Liver (tissue), 3 donors: ENCODE data around the gene PIEZO2.

ENCODE experiments used
- EGR1 ChIP-seq, 2 donors: IDR thresholded peaks; 2 replicates each; pipeline ENCODE4 v1.6.1; 2016 to 2018; ENCODE audit warnings: antibody characterized with exemption in 2 of 2, low read depth in 2 of 2
- GABPA ChIP-seq, 2 donors: IDR thresholded peaks in 1 of 2; conservative IDR thresholded peaks in 1 of 2; 2 replicates each; pipeline ENCODE4 v1.6.1; 2016; ENCODE audit warnings: antibody characterized with exemption in 2 of 2, mild to moderate bottlenecking in 1 of 2, moderate library complexity in 1 of 2
- RAD21 ChIP-seq, 2 donors: IDR thresholded peaks; 2 replicates each; pipeline ENCODE4 v1.6.1; 2016; ENCODE audit warnings: antibody characterized with exemption in 2 of 2, mild to moderate bottlenecking in 2 of 2
- SP1 ChIP-seq: IDR thresholded peaks from 2 replicates; pipeline ENCODE4 v1.6.1; 2018; ENCODE audit warnings: antibody characterized with exemption, mild to moderate bottlenecking
- TAF1 ChIP-seq: conservative IDR thresholded peaks from 2 replicates; pipeline ENCODE4 v1.6.1; 2016; ENCODE audit warnings: antibody characterized with exemption, mild to moderate bottlenecking
- TF ChIP-seq, protein P1 (sequence below): fragments of 150-350 bp; IDR thresholded peaks from 2 replicates; pipeline ENCODE4 v1.5.1; 2017; ENCODE audit warnings: improper control_type of control experiment, low read depth, low read length; ENCODE audit not compliant: missing input control
- TF ChIP-seq, protein P2 (sequence below): IDR thresholded peaks from 2 replicates; pipeline ENCODE4 v1.6.1; 2016; ENCODE audit warnings: antibody characterized with exemption
- TF ChIP-seq, protein P3 (sequence below): IDR thresholded peaks from 2 replicates; pipeline ENCODE4 v1.6.1; 2016; ENCODE audit warnings: antibody characterized with exemption
- TF ChIP-seq, protein P4 (sequence below): IDR thresholded peaks from 2 replicates; pipeline ENCODE4 v1.6.1; 2016; ENCODE audit warnings: antibody characterized with exemption, mild to moderate bottlenecking
- donor health status: healthy.
- donor health status: healthy.

DNA sequence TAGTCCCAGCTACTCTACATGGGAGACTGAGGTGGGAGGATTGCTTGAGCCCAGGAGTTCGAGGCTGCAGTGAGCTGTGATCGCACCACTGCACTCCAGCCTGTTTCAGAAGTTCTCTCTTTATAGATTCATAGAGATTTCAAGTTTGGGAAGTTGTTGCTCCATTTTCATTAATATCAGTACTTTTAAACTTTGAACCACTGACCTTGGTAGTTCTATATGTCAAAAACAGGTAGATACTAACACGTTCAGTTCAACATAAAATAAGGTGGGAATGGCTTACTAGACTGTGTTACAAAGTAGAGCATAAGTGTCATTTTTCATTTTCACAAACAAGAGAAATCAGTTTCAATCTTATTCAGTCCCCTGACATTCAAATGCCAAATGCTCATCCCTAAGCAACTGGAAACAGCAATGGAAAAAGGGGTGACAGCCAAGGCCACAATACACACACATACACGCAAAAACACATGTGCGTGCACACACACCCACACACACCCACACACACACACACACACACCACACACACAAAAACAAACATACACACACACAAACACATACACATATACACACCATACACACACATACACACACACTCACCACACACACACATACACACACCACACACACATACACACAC is 71.7 kb downstream of the PIEZO2 start:
- no peak for TF ChIP-seq TAF1
- TF ChIP-seq, protein P1, sequence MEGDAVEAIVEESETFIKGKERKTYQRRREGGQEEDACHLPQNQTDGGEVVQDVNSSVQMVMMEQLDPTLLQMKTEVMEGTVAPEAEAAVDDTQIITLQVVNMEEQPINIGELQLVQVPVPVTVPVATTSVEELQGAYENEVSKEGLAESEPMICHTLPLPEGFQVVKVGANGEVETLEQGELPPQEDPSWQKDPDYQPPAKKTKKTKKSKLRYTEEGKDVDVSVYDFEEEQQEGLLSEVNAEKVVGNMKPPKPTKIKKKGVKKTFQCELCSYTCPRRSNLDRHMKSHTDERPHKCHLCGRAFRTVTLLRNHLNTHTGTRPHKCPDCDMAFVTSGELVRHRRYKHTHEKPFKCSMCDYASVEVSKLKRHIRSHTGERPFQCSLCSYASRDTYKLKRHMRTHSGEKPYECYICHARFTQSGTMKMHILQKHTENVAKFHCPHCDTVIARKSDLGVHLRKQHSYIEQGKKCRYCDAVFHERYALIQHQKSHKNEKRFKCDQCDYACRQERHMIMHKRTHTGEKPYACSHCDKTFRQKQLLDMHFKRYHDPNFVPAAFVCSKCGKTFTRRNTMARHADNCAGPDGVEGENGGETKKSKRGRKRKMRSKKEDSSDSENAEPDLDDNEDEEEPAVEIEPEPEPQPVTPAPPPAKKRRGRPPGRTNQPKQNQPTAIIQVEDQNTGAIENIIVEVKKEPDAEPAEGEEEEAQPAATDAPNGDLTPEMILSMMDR = no peak
- TF ChIP-seq, protein P2, sequence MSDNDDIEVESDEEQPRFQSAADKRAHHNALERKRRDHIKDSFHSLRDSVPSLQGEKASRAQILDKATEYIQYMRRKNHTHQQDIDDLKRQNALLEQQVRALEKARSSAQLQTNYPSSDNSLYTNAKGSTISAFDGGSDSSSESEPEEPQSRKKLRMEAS = no peak
- TF ChIP-seq, protein P3, sequence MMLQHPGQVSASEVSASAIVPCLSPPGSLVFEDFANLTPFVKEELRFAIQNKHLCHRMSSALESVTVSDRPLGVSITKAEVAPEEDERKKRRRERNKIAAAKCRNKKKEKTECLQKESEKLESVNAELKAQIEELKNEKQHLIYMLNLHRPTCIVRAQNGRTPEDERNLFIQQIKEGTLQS = no peak
- TF ChIP-seq, protein P4, sequence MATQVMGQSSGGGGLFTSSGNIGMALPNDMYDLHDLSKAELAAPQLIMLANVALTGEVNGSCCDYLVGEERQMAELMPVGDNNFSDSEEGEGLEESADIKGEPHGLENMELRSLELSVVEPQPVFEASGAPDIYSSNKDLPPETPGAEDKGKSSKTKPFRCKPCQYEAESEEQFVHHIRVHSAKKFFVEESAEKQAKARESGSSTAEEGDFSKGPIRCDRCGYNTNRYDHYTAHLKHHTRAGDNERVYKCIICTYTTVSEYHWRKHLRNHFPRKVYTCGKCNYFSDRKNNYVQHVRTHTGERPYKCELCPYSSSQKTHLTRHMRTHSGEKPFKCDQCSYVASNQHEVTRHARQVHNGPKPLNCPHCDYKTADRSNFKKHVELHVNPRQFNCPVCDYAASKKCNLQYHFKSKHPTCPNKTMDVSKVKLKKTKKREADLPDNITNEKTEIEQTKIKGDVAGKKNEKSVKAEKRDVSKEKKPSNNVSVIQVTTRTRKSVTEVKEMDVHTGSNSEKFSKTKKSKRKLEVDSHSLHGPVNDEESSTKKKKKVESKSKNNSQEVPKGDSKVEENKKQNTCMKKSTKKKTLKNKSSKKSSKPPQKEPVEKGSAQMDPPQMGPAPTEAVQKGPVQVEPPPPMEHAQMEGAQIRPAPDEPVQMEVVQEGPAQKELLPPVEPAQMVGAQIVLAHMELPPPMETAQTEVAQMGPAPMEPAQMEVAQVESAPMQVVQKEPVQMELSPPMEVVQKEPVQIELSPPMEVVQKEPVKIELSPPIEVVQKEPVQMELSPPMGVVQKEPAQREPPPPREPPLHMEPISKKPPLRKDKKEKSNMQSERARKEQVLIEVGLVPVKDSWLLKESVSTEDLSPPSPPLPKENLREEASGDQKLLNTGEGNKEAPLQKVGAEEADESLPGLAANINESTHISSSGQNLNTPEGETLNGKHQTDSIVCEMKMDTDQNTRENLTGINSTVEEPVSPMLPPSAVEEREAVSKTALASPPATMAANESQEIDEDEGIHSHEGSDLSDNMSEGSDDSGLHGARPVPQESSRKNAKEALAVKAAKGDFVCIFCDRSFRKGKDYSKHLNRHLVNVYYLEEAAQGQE = no peak
- TF ChIP-seq RAD21 (IDR thresholded peaks at IDR 0.05) = no peak
- no peak for TF ChIP-seq EGR1 (IDR thresholded peaks at IDR 0.05; ENCODE audit: low read depth in 2 of 2)
- TF ChIP-seq GABPA (IDR thresholded peaks at IDR 0.05 in 1 of 2, conservative IDR thresholded peaks at IDR 0.05 in 1 of 2) = no peak
- TF ChIP-seq SP1 = no peak
